Panc1 (cell line): Measurements from ENCODE around the gene ACTL9.

Experiments
- CTCF ChIP-seq: fragments of 450-650 bp; IDR thresholded peaks from 2 replicates; pipeline ENCODE4 v1.5.1; 2017; ENCODE audit warnings: mild to moderate bottlenecking
- REST ChIP-seq, 2 experiments: IDR thresholded peaks; 2 replicates each; pipeline ENCODE4 v1.6.1; 2011 to 2012; ENCODE audit warnings: low read depth in 2 of 2, control low read depth in 1 of 2, low read length in 1 of 2, mild to moderate bottlenecking in 1 of 2, moderate library complexity in 1 of 2; ENCODE audit not compliant: insufficient read depth in 1 of 2

GRCh38 chr19:8678244-8678807 lies 20.3 kb downstream of the ACTL9 start:
- TF ChIP-seq CTCF (no peak), REST (IDR thresholded peaks at IDR 0.05; ENCODE audit: insufficient read depth in 1 of 2, low read depth in 2 of 2, low read length in 1 of 2) (no peak)
